Neuron (in vitro differentiated cells): ENCODE measurements around the gene CSH1.
"Not testable (repeated sequence)": the region's sequence is repeated elsewhere in the genome, so short reads cannot be mapped to it uniquely, and the experiment has no call there.

Experiments used
- H2AFZ ChIP-seq: one replicate; pipeline ENCODE4 v1.6.1; 2013; ENCODE audit warnings: low read depth, mild to moderate bottlenecking, inconsistent platforms, low read length, moderate library complexity
- H3K27me3 ChIP-seq: one replicate; pipeline ENCODE4 v1.6.1; 2013; ENCODE audit warnings: low read length; ENCODE audit not compliant: insufficient read depth
- H3K36me3 ChIP-seq: one replicate; pipeline ENCODE4 v1.6.1; 2013; ENCODE audit warnings: low read length; ENCODE audit not compliant: insufficient read depth
- H3K4me1 ChIP-seq: one replicate; pipeline ENCODE4 v1.6.1; 2013; ENCODE audit warnings: low read length; ENCODE audit not compliant: insufficient read depth
- H3K4me3 ChIP-seq: 2 replicates; pipeline ENCODE4 v1.5.1; 2013; ENCODE audit warnings: mild to moderate bottlenecking, low read length, moderate library complexity
- H3K9me3 ChIP-seq: one replicate; pipeline ENCODE4 v1.6.1; 2013; ENCODE audit warnings: low read length

The CSH1 gene

DNA sequence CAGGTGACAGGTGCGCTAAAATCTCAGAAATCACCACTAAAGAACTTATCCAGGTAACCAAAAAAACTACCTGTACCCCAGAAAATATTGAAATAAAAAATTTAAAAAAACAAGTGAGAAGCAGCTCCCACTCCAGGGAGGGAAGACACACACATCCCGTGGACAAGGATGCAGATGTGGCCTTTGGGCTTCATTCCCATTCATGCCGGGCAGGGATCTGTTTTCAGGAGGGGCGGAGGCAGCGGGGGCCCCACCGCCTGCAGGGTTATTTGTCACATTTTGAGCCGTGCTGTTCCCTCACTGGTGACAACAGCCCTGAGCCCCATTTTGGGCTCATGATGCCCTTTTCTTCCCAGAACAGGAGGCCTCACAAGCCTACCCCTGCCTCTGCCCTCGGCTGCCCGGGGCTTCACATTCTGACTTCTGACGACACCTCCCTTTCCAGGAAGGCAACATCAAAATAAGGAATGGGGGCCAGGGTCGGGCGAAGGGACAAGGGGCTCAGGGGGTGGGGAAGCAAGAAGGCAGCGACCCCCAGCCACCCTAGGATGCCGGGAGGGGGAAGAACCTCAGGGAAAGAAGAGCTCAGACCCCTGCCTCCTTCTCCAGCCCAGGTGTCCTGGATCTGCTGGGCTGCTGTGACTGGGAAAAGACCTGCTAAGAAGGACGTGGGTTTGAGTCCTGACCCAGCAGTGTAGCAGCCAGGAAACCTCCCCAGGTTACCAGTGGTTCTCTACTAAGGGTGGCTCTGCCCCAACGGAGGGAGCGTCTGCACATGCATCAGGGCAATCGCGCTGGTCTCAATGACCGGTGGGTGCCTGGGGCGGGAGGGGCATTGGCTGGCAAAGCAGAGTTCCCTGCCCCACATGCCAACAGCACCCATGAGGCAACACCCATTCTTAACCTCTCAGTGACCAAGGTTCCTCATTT, 38.1 kb upstream of the CSH1 start:
- H3K36me3 ChIP-seq = no peaks in the 10 kb centered on the region
- no peaks in the 10 kb centered on the region for H3K4me1 ChIP-seq
- H3K9me3 ChIP-seq = no peaks in the 10 kb centered on the region
- no peak overlapping the region for H2AFZ ChIP-seq
- H3K4me3 ChIP-seq = no peak overlapping the region
- H3K27me3 ChIP-seq = no peaks in the 10 kb centered on the region

DNA sequence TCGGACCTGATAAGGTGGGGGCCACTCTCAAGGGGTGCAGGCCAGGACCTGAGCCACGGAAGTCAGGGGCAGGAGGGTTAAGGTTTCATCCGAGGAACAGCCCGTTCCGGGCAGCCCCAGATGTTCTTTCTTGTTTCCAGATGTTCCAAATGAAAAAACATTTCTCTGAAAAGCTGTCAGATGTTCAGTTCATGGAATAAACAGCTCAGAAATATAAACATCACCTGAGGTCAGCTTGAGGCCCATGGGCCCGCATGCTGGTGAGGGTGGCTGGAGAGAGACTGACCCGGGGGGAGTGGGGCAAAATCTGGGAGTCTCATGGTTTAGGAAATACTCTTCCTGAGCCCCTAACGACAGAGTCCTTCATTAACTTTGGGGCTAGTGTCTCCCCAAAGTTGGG, 37.2 kb upstream of the CSH1 start:
- no peaks in the 10 kb centered on the region for H3K36me3 ChIP-seq
- H3K4me1 ChIP-seq = no peaks in the 10 kb centered on the region
- H3K9me3 ChIP-seq = no peaks in the 10 kb centered on the region
- H2AFZ ChIP-seq = no peak overlapping the region
- H3K4me3 ChIP-seq = no peak overlapping the region
- no peaks in the 10 kb centered on the region for H3K27me3 ChIP-seq

DNA sequence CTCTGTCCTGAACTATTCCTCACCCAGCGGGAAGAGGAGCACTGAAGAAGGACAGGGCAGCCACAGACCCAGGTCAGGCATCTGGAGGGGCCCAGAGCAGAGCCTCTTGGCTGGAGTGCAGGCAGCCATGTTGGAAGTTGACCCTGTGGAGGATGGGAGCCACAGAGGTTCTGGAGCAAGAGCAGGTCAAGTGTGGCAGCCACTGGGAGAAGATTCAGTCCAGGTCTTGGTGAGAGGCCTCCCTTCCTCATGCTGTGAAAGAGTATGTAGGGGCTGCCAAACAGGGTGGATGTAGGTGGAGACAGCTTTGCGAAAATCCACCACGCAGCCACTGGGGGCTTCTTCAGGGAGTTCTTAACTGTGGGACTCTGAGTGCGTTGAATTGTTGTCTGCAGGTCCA, 36.3 kb upstream of the CSH1 start:
- Histone ChIP-seq H2AFZ (no peak overlapping the region), H3K4me3 (no peak overlapping the region), H3K9me3 (no peaks in the 10 kb centered on the region), H3K36me3 (no peaks in the 10 kb centered on the region), H3K27me3 (no peaks in the 10 kb centered on the region), H3K4me1 (no peaks in the 10 kb centered on the region)

DNA sequence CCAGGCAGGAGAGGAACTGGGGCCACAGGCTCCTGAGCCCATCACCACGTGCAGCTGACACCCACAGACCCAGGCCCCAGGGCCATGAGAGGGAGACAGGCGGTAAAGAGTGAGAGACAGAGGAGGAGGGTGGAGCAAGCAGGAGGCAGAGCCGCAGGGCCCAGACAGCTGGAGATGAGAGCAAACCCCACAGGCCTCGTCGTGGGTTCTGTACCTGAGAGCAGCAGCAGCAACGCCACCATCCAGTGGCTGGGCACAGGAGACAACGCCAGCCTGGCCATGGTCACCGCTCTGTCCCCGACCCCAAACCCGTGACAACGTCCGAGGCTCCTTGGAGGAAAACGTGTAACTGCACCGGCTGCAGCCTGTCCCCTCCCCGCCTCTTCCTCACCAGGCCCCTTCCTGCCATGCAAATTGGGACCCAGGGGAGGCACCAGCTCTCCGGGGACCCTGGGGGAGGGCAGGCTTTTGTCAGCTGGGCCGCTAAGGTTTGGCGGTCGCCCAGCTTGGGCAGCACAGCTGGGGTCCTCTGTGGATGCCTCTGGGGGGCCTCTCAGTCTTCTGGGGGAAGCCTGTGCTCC, 35.7 kb upstream of the CSH1 start, which contains the start of gene CD79B:
Gene CD79B (minus strand): TSS at position 351 of the 581 bp plus-strand sequence. CDS start 70 bp downstream, at position 281.
- Histone ChIP-seq H3K36me3 (no peaks in the 10 kb centered on the region), H3K4me3 (no peak within 1 kb of the TSS), H2AFZ (no peak within 1 kb of the TSS), H3K9me3 (no peaks in the 10 kb centered on the region), H3K27me3 (no peaks in the 10 kb centered on the region), H3K4me1 (no peaks in the 10 kb centered on the region)

- Histone ChIP-seq H3K9me3 (no peaks in the 10 kb centered on the region), H2AFZ (no peak overlapping the region), H3K4me1 (no peaks in the 10 kb centered on the region), H3K36me3 (no peaks in the 10 kb centered on the region), H3K27me3 (no peaks in the 10 kb centered on the region), H3K4me3 (no peak overlapping the region)
Measured at GRCh38 chr17:63930951-63931575, 34.7 kb upstream of the CSH1 start.

DNA sequence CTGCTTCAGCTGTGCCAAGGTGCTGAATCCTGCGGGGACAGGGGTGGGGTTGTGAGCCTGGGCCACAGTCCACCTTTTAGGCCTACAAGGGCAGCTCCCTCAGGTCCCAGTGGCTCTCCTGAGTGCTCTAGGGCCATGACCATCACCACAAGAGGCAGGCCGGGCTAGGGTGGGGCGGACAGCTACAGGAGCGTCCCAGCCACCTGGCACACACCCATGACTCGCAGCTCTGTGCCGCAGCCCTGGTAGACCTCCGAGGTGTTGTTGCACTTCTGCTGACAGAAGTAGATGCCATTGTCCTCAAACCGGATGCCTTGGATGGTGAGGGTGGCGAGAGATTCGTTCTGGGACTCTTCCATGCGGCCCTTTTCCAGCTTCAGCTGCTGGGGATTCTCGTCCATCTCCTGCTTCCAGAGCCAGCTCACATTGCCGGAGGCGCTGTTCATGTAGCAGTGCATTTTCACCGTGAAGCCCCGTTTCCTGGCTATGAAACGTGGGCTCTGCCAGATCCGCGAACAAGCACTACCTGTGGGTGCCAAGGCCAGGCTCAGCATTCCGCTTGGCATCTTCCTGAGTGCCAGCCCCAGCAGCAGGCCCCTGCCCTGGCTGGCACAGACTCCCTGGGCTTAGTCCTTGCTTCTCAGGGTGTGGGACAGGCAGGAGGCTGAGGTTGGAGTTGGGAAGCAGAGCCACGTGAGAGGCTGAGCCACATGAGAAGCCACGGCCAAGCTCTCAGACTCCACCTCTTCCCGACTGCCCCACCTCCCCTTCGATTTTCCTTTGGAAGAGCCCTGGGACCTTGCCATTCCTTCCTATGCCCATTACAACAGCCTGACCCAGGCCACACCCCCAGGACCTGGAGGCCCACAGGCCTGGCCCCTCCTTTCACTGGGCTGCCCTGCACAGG, 33.7 kb upstream of the CSH1 start:
- Histone ChIP-seq H2AFZ (no peak overlapping the region), H3K4me3 (no peak overlapping the region), H3K36me3 (no peaks in the 10 kb centered on the region), H3K4me1 (no peaks in the 10 kb centered on the region), H3K9me3 (no peaks in the 10 kb centered on the region), H3K27me3 (no peaks in the 10 kb centered on the region)

DNA sequence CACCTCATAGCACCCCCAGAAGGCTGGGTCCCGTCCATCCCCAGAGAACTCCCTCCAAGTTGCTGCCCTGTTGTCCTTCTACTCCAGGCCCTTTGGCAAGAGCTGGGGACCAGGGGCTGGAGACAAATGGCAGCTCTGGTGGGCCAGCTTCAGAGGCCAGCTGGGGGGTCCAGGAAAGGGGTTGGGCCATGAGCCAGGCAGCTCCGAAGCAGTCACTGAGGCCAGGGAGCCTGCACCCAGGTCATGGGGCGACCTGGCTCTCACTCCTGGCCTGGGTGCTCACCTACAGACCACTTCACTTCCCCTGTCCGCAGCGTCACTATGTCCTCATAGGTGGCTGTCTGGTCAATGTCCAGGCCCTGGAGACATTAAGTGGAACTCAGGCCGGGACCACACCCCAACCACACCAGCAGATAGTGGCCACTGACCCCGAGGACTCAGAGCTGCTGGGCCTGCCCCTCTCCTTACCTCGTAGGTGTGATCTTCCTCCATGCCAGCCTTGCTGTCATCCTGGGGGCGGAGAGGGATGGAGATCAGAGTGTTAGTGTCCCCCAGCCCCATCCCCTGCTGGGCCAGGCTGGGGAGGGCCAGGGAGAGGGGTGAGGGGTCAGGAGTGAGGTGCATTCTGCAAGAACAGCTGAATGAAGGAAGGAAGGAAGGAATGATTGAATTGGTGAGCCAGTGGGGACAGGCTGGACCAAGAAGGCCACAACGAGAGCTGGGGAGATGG, 32.8 kb upstream of the CSH1 start:
- Histone ChIP-seq H3K4me1 (no peaks in the 10 kb centered on the region), H3K36me3 (no peaks in the 10 kb centered on the region), H3K27me3 (no peaks in the 10 kb centered on the region), H3K4me3 (no peak overlapping the region), H3K9me3 (no peaks in the 10 kb centered on the region), H2AFZ (no peak overlapping the region)

GRCh38 chr17:63928172-63928666, 31.8 kb upstream of the CSH1 start:
- no peak overlapping the region for H2AFZ ChIP-seq
- no peaks in the 10 kb centered on the region for H3K36me3 ChIP-seq
- no peaks in the 10 kb centered on the region for H3K27me3 ChIP-seq
- no peaks in the 10 kb centered on the region for H3K4me1 ChIP-seq
- H3K4me3 ChIP-seq = no peak overlapping the region
- no peaks in the 10 kb centered on the region for H3K9me3 ChIP-seq

DNA sequence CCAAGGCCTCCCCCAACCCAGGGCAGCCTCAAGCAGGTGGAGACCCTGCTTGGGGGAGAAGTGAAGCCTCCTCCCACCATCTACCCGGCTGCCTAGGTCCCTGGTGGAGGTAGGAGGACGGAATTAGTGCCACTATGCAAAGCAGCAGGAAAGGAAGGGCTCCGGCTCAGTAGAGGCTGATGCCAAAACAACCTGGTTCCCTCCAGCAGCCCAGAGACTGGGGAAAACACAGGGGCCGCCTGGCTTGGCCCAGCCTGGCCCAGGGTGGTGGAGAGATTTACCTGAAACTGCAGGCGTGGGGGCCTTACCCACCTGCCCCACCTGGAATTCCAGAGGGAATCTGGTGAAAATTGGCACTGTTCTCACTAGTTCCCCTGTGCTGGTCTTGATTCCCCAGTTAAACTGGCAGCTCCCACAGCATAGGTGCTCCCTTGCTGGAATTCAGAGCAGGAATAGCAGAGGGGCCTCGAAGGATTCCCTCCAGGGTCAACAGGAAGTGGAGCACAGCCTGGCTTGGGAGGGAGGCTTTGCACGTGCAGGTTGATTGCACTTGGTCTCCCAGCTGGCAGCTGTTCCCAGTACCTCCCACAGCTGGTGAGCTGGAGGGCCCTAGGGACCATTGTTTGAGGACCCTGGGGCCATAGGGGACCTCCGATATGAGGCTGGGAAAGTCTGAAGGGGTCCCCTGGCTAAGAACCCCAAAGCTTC, 31.2 kb upstream of the CSH1 start:
- no peak overlapping the region for H2AFZ ChIP-seq
- H3K4me1 ChIP-seq = no peaks in the 10 kb centered on the region
- H3K27me3 ChIP-seq = no peaks in the 10 kb centered on the region
- no peaks in the 10 kb centered on the region for H3K36me3 ChIP-seq
- no peak overlapping the region for H3K4me3 ChIP-seq
- no peaks in the 10 kb centered on the region for H3K9me3 ChIP-seq

DNA sequence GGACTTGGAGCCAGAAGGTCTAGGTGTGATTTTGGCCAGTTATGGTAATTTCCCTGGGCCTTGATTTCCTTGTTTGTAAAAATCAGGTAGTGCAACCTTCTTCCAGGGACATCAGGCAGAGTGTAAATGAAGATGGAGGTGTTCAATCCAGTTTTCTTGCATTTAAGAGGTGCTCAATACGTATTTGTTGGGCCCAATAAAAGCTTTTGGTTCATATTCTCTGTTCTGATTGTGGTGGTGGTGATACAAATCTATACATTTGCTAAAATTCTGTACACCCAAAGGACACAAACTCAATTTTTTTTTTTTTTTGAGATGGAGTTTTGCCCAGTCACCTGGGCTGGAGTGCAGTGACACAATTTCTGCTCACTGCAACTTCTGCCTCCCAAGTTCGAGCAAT, 29.8 kb upstream of the CSH1 start:
- H3K27me3 ChIP-seq = no peaks in the 10 kb centered on the region
- H3K4me3 ChIP-seq = no peak overlapping the region
- no peaks in the 10 kb centered on the region for H3K4me1 ChIP-seq
- H2AFZ ChIP-seq = no peak overlapping the region
- no peaks in the 10 kb centered on the region for H3K9me3 ChIP-seq
- H3K36me3 ChIP-seq = no peaks in the 10 kb centered on the region

DNA sequence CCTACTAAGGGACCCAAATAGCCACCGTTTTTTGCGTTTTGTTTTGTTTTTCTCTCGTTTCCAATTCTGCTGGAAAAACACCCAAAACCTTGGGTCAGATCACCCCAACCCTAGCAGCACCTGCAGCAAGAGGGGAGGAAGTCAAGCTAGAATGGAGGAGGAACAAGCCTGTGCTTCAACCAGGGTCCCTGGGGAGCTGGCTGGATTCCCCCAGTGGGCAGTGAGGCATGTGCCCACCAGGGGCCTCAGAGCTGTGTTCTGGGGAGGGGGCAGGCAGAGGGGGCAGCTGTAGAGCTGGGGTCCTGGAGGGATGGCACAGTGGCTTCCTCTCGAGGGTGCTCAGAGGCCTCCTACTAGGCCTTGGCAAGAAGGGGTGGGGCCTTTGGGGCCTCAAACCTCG, 29.2 kb upstream of the CSH1 start:
- no peaks in the 10 kb centered on the region for H3K4me1 ChIP-seq

DNA sequence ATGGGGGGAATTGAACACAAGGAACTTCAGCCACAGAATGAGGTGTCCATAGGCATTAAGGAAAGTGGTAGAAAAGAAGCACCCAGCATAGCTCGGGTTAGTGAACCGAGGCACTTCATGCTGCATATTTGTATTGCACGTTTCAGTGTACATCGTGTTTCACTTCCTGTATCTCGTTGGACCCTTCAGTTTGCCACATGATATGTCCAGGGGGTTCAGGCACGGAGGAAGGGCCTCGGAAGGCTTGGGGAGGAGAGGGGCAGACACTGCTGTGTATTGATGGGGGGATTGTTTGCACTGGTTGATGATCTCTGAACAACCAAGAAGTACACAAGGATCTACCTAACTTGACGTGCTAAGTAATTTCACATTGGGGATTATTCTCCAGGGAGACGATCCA, 26.0 kb upstream of the CSH1 start:
- H3K4me1 ChIP-seq, H2AFZ ChIP-seq, H3K36me3 ChIP-seq, H3K4me3 ChIP-seq, H3K27me3 ChIP-seq, H3K9me3 ChIP-seq: not testable (repeated sequence)

More for the DNA sequence above, 29.2 kb upstream of the CSH1 start:
- H3K36me3 ChIP-seq = no peaks in the 10 kb centered on the region
- H3K27me3 ChIP-seq = no peaks in the 10 kb centered on the region
- no peak overlapping the region for H2AFZ ChIP-seq
- no peak overlapping the region for H3K4me3 ChIP-seq
- no peaks in the 10 kb centered on the region for H3K9me3 ChIP-seq
